ENCODE data around the gene SERGEF.

The SERGEF gene

GRCh38 chr11:17810041-17810440, 202.8 kb downstream of the SERGEF start:
- no peak for DNase-seq

GRCh38 chr11:17807034-17807433, 205.8 kb downstream of the SERGEF start:
- DNase-seq, result no peak

- DNase-seq, result no peak
Measured at GRCh38 chr11:17805873-17806272, 207.0 kb downstream of the SERGEF start.

- no peak for DNase-seq
Measured at GRCh38 chr11:17805043-17805442, 207.8 kb downstream of the SERGEF start.

- no peak for DNase-seq
Measured at GRCh38 chr11:17803754-17804334, 209.0 kb downstream of the SERGEF start.

- DNase-seq, result no peak
Measured at GRCh38 chr11:17802491-17802890, 210.4 kb downstream of the SERGEF start.

- DNase-seq, result no peak
Measured at GRCh38 chr11:17801166-17801565, 211.7 kb downstream of the SERGEF start.

- DNase-seq, result no peak
Measured at GRCh38 chr11:17799147-17799546, 213.7 kb downstream of the SERGEF start.

GRCh38 chr11:17798716-17799115, 214.1 kb downstream of the SERGEF start:
- DNase-seq, result no peak

- DNase-seq, result no peak
Measured at GRCh38 chr11:17798253-17798652, 214.6 kb downstream of the SERGEF start.

- DNase-seq, result no peak
Measured at GRCh38 chr11:17796154-17796553, 216.7 kb downstream of the SERGEF start.

GRCh38 chr11:17794981-17795380, 217.9 kb downstream of the SERGEF start:
- DNase-seq, result no peak

GRCh38 chr11:17793642-17794170, 219.1 kb downstream of the SERGEF start:
- DNase-seq, result no peak

GRCh38 chr11:17792161-17792560, 220.7 kb downstream of the SERGEF start:
- DNase-seq, result no peak

- DNase-seq, result no peak
Measured at GRCh38 chr11:17791144-17791543, 221.7 kb downstream of the SERGEF start.

GRCh38 chr11:17790453-17790852, 222.4 kb downstream of the SERGEF start:
- DNase-seq, result no peak

GRCh38 chr11:17788084-17788483, 224.8 kb downstream of the SERGEF start:
- DNase-seq, result no peak

- no peak for DNase-seq
Measured at GRCh38 chr11:17786824-17787525, 225.9 kb downstream of the SERGEF start.

GRCh38 chr11:17783878-17784277, 229.0 kb downstream of the SERGEF start:
- DNase-seq, result no peak

GRCh38 chr11:17782603-17783337, 230.1 kb downstream of the SERGEF start:
- DNase-seq, result no peak

- DNase-seq, result no peak
Measured at GRCh38 chr11:17782145-17782544, 230.7 kb downstream of the SERGEF start.

GRCh38 chr11:17781626-17782025, 231.2 kb downstream of the SERGEF start:
- DNase-seq, result no peak

GRCh38 chr11:17781221-17781620, 231.6 kb downstream of the SERGEF start:
- no peak for DNase-seq

- no peak for DNase-seq
Measured at GRCh38 chr11:17780668-17781067, 232.2 kb downstream of the SERGEF start.

Measured in activated T-cell treated with anti-CD3 and anti-CD28 coated beads for 4 hours (primary cell).